HEK293T (cell line): ENCODE data around the gene NMT1.

Experiments
- CTCF ChIA-PET: fragments of 350-600 bp; formaldehyde crosslinking; extraction: SDS; loops from one replicate; lab custom pipeline; 2021; ENCODE audit warnings: antibody characterized with exemption, inconsistent platforms; lab: Yijun Ruan, JAX
- POLR2A ChIA-PET: fragments of 350-600 bp; formaldehyde crosslinking; extraction: SDS; loops from one replicate; lab custom pipeline; 2020; ENCODE audit warnings: antibody characterized with exemption, inconsistent platforms; lab: Yijun Ruan, JAX
- DNase-seq: peaks from one replicate; pipeline ENCODE4 v3.0.0; 2012; ENCODE audit warnings: mixed read lengths; ENCODE audit errors: extremely low spot score
- ARNT ChIP-seq: fragments of 450-650 bp; IDR thresholded peaks from 2 replicates; pipeline ENCODE4 v1.6.1; 2017; ENCODE audit warnings: mild to moderate bottlenecking
- BHLHE40 ChIP-seq: fragments of 450-650 bp; IDR thresholded peaks from 2 replicates; pipeline ENCODE4 v1.6.1; 2016; ENCODE audit warnings: mild to moderate bottlenecking, moderate library complexity, borderline replicate concordance
- CTBP1 ChIP-seq: fragments of 450-650 bp; IDR thresholded peaks from 2 replicates; pipeline ENCODE4 v1.6.1; 2016; ENCODE audit warnings: borderline replicate concordance
- ELF4 ChIP-seq: fragments of 450-650 bp; IDR thresholded peaks from 2 replicates; pipeline ENCODE4 v1.6.1; 2017; ENCODE audit warnings: antibody characterized with exemption
- FOXA1 ChIP-seq: fragments of 450-650 bp; IDR thresholded peaks from 2 replicates; pipeline ENCODE4 v1.6.1; 2016; ENCODE audit warnings: mild to moderate bottlenecking
- FOXK2 ChIP-seq: fragments of 450-650 bp; IDR thresholded peaks from 2 replicates; pipeline ENCODE4 v1.6.1; 2016; ENCODE audit warnings: mild to moderate bottlenecking
- FOXM1 ChIP-seq: fragments of 450-650 bp; IDR thresholded peaks from 2 replicates; pipeline ENCODE4 v1.6.1; 2017; ENCODE audit warnings: mild to moderate bottlenecking, borderline replicate concordance
- HDGF ChIP-seq: fragments of 450-650 bp; IDR thresholded peaks from 2 replicates; pipeline ENCODE4 v1.6.1; 2017; ENCODE audit warnings: antibody characterized with exemption, borderline replicate concordance
- L3MBTL2 ChIP-seq: fragments of 450-650 bp; conservative IDR thresholded peaks from 2 replicates; pipeline ENCODE4 v1.6.1; 2016; ENCODE audit warnings: mild to moderate bottlenecking
- LEF1 ChIP-seq: fragments of 450-650 bp; IDR thresholded peaks from 2 replicates; pipeline ENCODE4 v1.6.1; 2017; ENCODE audit warnings: mild to moderate bottlenecking, borderline replicate concordance
- NFRKB ChIP-seq: fragments of 450-650 bp; IDR thresholded peaks from 2 replicates; pipeline ENCODE4 v1.6.1; 2016; ENCODE audit warnings: mild to moderate bottlenecking, moderate library complexity
- PKNOX1 ChIP-seq: fragments of 450-650 bp; IDR thresholded peaks from 2 replicates; pipeline ENCODE4 v1.6.1; 2016
- SP1 ChIP-seq: fragments of 450-650 bp; IDR thresholded peaks from 2 replicates; pipeline ENCODE4 v1.6.1; 2017
- SUZ12 ChIP-seq: fragments of 450-650 bp; IDR thresholded peaks from 2 replicates; pipeline ENCODE4 v1.6.1; 2016; ENCODE audit warnings: mild to moderate bottlenecking
- TARDBP ChIP-seq: fragments of 450-650 bp; IDR thresholded peaks from 2 replicates; pipeline ENCODE4 v1.6.1; 2016
- ZNF384 ChIP-seq: fragments of 450-650 bp; IDR thresholded peaks from 2 replicates; pipeline ENCODE4 v1.6.1; 2016

The NMT1 gene

DNA sequence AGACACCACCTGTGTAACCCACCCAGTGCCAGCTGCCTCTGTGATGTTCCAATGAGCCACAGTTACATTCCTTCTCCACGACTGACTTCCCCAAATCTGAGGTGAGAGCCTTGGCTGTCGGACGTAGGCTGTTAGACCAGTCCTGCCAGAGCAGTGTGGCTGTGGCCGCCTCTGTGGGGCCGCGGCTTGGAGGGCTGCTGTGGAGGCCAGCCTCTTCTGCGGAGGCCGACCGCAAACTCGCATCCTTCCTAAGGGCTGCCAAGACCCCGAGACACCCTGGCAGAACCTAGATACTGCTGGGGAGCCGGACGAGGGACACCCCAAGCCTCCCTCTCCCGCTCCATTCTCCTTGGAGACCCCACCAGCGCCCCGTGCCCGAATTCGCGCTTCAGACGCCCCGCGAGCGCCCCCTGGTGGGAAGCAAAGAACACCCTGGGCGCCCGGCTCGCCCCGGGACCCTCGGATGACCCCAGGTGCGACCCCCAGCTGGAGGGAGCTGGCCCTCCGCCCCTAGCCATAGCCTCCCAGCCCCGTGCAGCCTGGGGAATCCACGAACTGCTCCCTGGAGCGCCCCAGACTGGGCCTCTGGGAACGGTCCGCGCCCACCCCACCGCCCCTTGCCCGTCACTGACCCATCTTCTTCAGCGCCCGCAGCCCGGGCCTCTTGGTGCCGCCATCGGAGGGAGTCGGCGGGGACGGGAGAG lies 70.7 kb downstream of the NMT1 start:
- TF ChIP-seq FOXM1 (0 out of 2 replicates have a peak, but pooled peaks have one; percentile 23), LEF1 (0 out of 2 replicates have a peak, but pooled peaks have one; percentile 19), ELF4 (no peak)
- POLR2A ChIA-PET = interaction anchor here (1.0 kb wide), 2 partner anchors 16 to 18 kb away, joined by 4 to 6 read pairs; partner anchors contain the start of gene HEXIM1
- CTCF ChIA-PET = interaction anchor here (1.4 to 1.6 kb wide), 2 partner anchors 24 to 26 kb away, joined by 3 read pairs; no protein-coding TSS in a partner anchor
- DNase-seq = peak; percentile 63

DNA sequence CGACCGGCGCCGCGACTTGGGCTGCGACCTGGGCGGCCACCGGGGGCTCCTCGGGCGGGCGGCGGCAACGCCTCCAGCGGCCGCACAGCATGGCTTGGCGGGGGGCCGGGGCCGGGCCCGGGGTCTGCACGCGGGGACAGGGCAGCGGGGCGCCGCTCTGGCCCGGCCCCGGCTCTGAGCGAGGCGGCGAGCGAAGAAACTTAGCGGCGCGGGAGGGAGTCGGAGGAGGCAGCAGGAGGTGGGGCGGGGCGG lies 71.1 kb downstream of the NMT1 start, which contains the start of gene PLCD3:
PLCD3 (minus strand) TSS at position 196 of the 252 bp plus-strand sequence; CDS start at position 91, 105 bp downstream.
- ChIA-PET CTCF (interaction anchor here (1.4 to 1.6 kb wide), 2 partner anchors 24 to 27 kb away, joined by 3 read pairs; no protein-coding TSS in a partner anchor), POLR2A (interaction anchor here (1.0 kb wide), 2 partner anchors 15 to 17 kb away, joined by 4 to 6 read pairs; partner anchors contain the start of gene HEXIM1)
- no peak for DNase-seq
- peak; percentile 35; the same call in 1 of the 2 replicates for TF ChIP-seq ARNT
- TF ChIP-seq TARDBP = no peak
- no peak for TF ChIP-seq PKNOX1

- DNase-seq = peak; percentile 93
- ChIA-PET POLR2A (interaction anchor here (1.0 kb wide), 2 partner anchors 15 to 16 kb away, joined by 4 to 6 read pairs; partner anchors contain the start of gene HEXIM1), CTCF (interaction anchor here (1.4 to 1.6 kb wide), 2 partner anchors 25 to 27 kb away, joined by 3 read pairs; no protein-coding TSS in a partner anchor)
- no peak for TF ChIP-seq FOXM1
- peak; percentile 37; the same call in 1 of the 2 replicates for TF ChIP-seq L3MBTL2
- TF ChIP-seq TARDBP = no peak
Measured at GRCh38 chr17:45132572-45133463, 71.7 kb downstream of the NMT1 start.

GRCh38 chr17:45135192-45135977 lies 74.3 kb downstream of the NMT1 start, which contains the start of gene ACBD4:
TSS of gene ACBD4 (plus strand) at chr17:45135687. CDS start at chr17:45136145, 458 bp downstream.
- CTCF ChIA-PET = interaction anchor here (0.5 to 2.8 kb wide), 74 partner anchors 8 to 632 kb away, joined by 3 to 106 read pairs (median 4); partner anchors contain the start of genes GPATCH8, HEXIM1, HEXIM2 and MAP3K14

DNA sequence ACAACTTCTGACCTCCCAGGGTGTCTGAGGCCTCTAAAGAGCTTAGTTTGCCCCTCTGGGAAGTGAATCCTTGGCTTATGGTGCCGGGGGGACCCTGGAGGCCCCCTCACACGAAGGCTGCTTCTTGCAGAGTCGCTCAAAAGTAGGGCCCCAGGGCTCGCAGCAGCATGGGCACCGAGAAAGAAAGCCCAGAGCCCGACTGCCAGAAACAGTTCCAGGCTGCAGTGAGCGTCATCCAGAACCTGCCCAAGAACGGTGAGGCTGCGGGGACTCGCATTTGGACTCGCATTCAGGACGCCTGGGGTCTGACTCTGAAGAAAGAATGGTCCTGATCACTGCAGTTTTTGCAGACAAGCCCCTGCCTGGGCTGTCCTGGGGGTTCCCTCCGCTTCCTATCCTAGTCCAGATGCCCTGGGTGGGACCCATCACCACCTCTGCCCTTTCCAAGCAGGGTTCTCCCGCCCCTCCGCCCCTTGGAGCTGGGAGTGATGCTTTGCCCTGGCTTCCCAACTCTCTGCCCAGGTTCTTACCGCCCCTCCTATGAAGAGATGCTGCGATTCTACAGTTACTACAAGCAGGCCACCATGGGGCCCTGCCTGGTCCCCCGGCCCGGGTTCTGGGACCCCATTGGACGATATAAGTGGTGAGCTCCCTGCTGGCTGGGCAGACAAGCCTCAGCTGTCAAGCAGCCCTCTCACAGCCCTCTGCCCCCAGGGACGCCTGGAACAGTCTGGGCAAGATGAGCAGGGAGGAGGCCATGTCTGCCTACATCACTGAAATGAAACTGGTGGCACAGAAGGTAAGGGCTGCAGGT lies 75.1 kb downstream of the NMT1 start:
- POLR2A ChIA-PET = interaction anchor here (0.7 to 3.6 kb wide), 11 partner anchors 8 to 83 kb away, joined by 3 to 69 read pairs (median 6); partner anchors contain the start of genes HEXIM1 and HEXIM2
- no peak for DNase-seq
- TF ChIP-seq NFRKB (no peak), FOXK2 (no peak), ZNF384 (no peak)
- CTCF ChIA-PET = interaction anchor here (0.5 to 2.8 kb wide), 73 partner anchors 7 to 633 kb away, joined by 3 to 106 read pairs (median 4); partner anchors contain the start of genes GPATCH8, HEXIM1, HEXIM2 and MAP3K14

More at GRCh38 chr17:45135192-45135977, 74.3 kb downstream of the NMT1 start, which contains the start of gene ACBD4:
- TF ChIP-seq FOXK2 (no peak), HDGF (0 out of 2 replicates have a peak, but pooled peaks have one; percentile 31), SP1 (no peak), NFRKB (no peak), SUZ12 (no peak), L3MBTL2 (peak; percentile 68), ARNT (peak; percentile 77), FOXM1 (peak; percentile 35; the same call in 1 of the 2 replicates)
- POLR2A ChIA-PET = interaction anchor here (0.7 to 3.6 kb wide), 11 partner anchors 9 to 84 kb away, joined by 3 to 69 read pairs (median 6); partner anchors contain the start of genes HEXIM1 and HEXIM2
- peak; percentile 92 for DNase-seq

GRCh38 chr17:45136846-45137560 lies 75.9 kb downstream of the NMT1 start:
- ChIA-PET POLR2A (interaction anchor here (1.8 to 3.6 kb wide), 3 partner anchors 9 to 23 kb away, joined by 8 to 69 read pairs (median 25); partner anchors contain the start of genes HEXIM1 and HEXIM2), CTCF (interaction anchor here (0.5 to 2.7 kb wide), 5 partner anchors 9 to 325 kb away, joined by 3 to 78 read pairs (median 30); partner anchors contain the start of gene HEXIM2)
- TF ChIP-seq FOXM1 (no peak), SUZ12 (no peak), FOXA1 (no peak), CTBP1 (no peak), L3MBTL2 (no peak), ELF4 (no peak), BHLHE40 (no peak), ZNF384 (no peak), PKNOX1 (no peak), SP1 (no peak), TARDBP (no peak), HDGF (no peak), NFRKB (no peak), LEF1 (no peak), FOXK2 (no peak), ARNT (no peak)
- DNase-seq = no peak
